ENCODE results near the gene LPAR1.
"Not testable (repeated sequence)": the region's sequence is repeated elsewhere in the genome, so short reads cannot be mapped to it uniquely, and the experiment has no call there.

Gene LPAR1

DNA sequence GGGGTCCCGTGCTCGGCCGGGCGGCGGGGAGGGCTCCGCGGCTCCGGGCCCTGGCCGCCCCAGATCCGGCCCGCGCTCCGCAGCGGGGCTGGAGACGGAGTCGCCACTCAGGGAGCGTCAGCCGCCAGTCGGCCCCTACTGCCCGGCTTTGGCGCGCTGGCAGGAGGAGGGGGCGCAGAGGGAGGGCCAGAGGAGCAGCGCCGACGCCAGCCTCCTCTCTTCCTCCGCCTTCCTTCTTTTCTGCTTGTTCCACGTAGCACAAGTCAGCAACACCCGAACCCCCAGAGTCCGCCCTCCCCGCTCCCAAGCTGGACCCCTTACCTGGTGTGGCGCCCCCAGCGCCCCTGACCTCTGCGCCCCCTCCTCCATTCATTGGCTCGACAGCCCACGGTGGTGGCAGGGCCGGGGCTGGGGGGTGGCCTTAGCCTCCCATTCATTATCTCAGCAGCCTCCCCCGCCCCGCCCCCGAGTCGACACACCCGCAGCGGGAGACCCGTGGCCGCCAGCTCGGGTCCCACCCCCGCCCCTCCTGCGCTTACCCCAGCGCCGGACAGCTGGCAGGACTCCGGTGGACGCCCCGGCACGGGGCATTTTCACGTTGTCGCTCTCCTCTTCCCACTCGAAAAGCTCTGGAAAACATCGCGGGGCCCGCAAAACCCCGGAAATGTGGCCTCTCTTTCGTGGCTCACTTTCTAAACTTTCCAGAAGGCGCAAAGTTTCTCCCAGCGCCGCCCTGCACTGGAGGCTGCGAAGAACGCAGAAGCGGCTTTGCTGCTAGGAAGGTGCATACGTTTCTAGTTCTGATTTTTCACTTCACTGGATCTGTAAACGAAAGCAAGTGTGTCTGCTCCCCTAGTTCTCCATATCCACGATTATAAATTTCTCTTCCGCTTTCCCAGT, at the start of gene LPAR1:
LPAR1 (minus strand) TSS at position 140 of the 900 bp plus-strand sequence. CDS start 66,353 bp downstream, outside the sequence.
- in situ Hi-C loops (cut with MboI; ENCODE audit: low sequenced_read_pairs) = no loop called here

GRCh38 chr9:111078391-111079038, 40.2 kb upstream of the LPAR1 start:
- in situ Hi-C loops (cut with MboI; ENCODE audit: low sequenced_read_pairs) = no loop called here

DNA sequence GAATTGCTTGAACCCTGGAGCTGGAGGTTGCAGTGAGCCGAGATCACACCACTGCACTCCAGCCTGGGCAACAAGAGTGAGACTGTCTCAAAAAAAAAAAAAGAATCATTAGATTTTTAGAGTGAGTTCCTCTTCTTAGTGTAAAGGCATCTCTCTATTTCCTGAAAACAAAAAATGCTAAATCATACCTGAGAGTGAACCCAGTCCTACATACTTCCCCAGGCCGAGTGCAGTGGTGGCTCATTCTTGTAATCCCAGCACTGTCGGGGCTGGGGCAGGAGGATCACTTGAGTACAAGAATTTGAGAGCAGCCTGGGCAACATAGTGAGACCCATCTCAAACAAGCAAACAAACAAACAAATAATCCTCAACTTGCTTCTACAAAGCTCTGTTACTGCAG, 38.2 kb upstream of the LPAR1 start:
- in situ Hi-C loops (cut with MboI; ENCODE audit: low sequenced_read_pairs) = no loop called here

DNA sequence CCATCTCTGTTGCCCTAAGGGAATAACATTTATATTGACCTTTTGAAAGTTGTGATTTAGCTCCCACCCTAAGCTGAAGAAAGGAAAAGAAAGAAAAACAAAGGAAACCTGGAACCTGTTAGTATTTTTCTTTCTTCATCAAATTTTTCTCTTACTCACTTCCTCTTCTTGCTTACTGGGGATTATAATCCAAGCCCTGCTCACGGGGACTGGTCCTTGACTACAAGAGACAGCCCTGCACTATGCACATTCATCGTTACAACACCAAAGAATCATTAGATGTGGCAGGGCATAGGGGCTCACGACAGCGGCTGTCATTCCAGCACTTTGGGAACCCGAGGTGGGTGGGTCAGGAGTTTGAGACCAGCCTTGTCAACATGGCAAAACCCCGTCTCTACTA, 37.8 kb upstream of the LPAR1 start:
- in situ Hi-C loops (cut with MboI; ENCODE audit: low sequenced_read_pairs) = no loop called here

DNA sequence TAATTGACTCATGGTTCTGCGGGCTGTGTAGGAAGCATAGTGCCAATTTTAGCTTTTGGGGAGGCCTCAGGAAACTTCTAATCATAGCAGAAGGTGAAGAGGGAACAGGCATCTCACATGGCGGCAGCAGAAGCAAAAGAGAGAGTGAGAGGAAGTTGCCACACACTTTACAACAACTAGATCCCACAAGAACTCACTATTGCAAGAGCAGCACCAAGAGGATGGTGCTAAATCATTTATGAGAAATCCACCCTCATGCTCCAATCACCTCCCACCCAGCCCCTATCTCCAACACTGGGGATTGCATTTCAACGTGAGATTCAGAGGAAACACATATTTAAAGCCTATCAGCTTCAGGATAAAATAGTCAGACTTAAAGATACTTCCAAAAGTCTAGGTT, 36.1 kb upstream of the LPAR1 start:
- in situ Hi-C loops (cut with MboI; ENCODE audit: low sequenced_read_pairs) = no loop called here

- in situ Hi-C loops (cut with MboI; ENCODE audit: low sequenced_read_pairs) = no loop called here
Observed at GRCh38 chr9:111069183-111069582, 30.9 kb upstream of the LPAR1 start.

DNA sequence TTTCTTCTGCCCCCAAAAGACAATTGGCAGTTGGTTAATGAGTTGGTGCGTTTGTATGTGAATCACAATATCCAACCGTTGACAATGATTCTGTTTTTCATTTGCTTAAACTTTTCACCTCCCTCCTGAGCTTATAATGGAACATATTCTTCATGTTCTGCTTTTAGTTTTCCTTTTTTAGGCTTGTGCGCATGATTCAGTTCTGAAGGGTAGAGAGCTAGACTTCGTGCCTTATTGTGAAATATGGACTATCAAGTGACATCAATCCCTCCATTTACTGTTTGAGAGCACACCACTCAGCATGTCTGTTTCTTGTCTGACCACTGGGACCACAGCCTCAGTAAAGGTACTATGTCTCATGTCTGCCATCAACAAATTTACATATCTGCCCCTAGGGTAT, 30.5 kb upstream of the LPAR1 start:
- in situ Hi-C loops (cut with MboI; ENCODE audit: low sequenced_read_pairs) = no loop called here

DNA sequence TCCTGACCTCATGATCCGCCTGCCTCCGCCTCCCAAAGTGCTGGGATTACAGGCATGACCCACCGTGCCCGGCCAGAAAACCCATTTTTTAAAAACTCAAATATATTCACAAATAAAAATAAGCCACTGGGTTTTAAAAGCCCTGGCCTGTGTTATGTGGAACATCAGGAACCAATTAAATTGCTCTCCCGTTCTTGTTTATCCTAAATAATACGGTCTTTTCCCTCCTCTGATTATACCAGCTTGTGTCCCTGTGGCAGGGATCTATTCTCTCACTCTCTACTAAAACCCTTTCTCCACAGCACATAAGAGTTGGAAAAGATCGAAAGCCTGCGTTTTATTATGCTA, 30.1 kb upstream of the LPAR1 start:
- in situ Hi-C loops (cut with MboI; ENCODE audit: low sequenced_read_pairs) = no loop called here

DNA sequence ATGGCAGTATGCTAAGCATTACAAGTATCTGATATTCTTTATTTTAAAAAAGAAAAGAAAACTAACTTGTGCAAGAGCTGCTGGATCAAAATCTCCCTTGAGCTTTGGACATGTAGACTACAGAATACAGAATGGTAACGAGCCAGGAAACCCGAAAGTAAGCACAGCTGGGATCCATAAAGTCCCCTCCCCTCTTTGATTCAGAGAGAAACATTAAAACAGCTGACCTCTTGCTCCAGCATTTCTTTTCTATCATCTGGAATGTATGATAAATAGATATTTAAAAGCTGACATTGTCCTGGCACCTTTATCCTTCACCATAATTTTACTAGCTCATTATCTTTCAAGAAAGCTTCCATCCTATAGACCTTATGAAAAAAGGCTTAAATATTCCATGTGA, 28.2 kb upstream of the LPAR1 start:
- in situ Hi-C loops (cut with MboI; ENCODE audit: low sequenced_read_pairs) = no loop called here

GRCh38 chr9:111065414-111065813, 27.1 kb upstream of the LPAR1 start:
- in situ Hi-C loops (cut with MboI; ENCODE audit: low sequenced_read_pairs) = no loop called here

GRCh38 chr9:111064160-111064837, 26.0 kb upstream of the LPAR1 start:
- in situ Hi-C loops (cut with MboI; ENCODE audit: low sequenced_read_pairs) = no loop called here

DNA sequence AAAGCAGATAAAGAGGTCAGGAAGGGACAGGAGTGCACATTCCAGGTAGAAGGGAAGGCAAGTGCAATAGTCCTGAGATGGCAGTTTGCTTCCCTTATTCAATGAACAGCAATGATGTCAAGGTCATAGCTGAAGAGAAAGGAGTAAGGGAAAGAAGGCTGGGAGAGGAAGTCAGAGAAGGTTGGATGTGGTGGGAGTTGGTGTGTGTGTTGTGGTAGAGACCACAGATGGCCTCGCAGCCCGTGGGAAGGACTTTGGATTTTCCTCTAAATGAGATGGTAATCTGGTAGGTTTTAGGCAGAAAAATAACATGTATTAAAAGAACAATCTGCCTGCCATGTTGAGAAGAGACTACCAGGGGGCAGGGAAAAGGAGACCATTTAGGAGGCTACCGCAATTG, 25.1 kb upstream of the LPAR1 start:
- in situ Hi-C loops (cut with MboI; ENCODE audit: low sequenced_read_pairs) = no loop called here

- in situ Hi-C loops (cut with MboI; ENCODE audit: low sequenced_read_pairs) = no loop called here
Observed at GRCh38 chr9:111058166-111058565, 19.9 kb upstream of the LPAR1 start.

DNA sequence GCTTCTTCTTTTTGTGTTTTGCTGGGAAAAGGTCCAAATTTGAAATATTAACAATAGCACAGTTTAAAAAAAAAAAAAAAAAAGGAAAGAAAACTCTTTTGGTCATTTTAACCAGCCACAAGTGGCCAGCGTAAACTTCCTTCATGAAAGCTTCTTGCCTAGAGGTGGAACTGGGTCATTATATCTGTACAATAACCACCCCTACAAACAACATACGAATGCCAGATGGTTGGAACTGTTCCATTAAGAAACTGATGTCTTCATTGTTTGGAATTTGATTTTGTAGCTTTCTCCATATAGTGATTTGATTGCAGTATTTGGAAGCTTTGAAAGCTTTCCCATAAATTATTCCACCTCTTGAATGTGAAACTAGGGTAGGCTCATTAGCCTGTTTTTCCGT, 18.3 kb upstream of the LPAR1 start:
- in situ Hi-C loops (cut with MboI; ENCODE audit: low sequenced_read_pairs) = no loop called here

GRCh38 chr9:111052791-111053190, 14.5 kb upstream of the LPAR1 start:
- in situ Hi-C loops (cut with MboI; ENCODE audit: low sequenced_read_pairs) = no loop called here

- in situ Hi-C loops (cut with MboI; ENCODE audit: low sequenced_read_pairs) = no loop called here
Observed at GRCh38 chr9:111051400-111051799, 13.1 kb upstream of the LPAR1 start.

- in situ Hi-C loops (cut with MboI; ENCODE audit: low sequenced_read_pairs) = no loop called here
Observed at GRCh38 chr9:111050819-111051218, 12.5 kb upstream of the LPAR1 start.

DNA sequence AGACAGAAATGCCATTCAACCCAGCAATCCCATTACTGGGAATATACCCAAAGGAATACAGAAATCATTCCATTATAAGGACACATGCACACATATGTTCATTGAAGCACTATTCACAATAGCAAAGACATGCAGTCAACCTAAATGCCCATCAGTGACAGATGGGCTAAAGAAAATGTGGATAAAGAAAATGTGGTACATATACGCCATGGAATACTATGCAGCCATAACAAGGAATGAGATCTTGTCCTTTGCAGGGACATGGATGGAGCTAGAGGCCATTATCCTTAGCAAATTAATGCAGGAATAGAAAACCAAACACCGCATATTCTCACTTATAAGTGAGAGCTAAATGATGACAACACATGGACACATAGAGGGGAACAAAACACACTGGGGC, 9.0 kb upstream of the LPAR1 start:
- in situ Hi-C loops (cut with MboI; ENCODE audit: low sequenced_read_pairs) = not testable (repeated sequence)

- in situ Hi-C loops (cut with MboI; ENCODE audit: low sequenced_read_pairs) = no loop called here
Observed at GRCh38 chr9:111041902-111042301, 3.6 kb upstream of the LPAR1 start.

- in situ Hi-C loops (cut with MboI; ENCODE audit: low sequenced_read_pairs) = no loop called here
Observed at GRCh38 chr9:111040494-111040893, 2.2 kb upstream of the LPAR1 start.

DNA sequence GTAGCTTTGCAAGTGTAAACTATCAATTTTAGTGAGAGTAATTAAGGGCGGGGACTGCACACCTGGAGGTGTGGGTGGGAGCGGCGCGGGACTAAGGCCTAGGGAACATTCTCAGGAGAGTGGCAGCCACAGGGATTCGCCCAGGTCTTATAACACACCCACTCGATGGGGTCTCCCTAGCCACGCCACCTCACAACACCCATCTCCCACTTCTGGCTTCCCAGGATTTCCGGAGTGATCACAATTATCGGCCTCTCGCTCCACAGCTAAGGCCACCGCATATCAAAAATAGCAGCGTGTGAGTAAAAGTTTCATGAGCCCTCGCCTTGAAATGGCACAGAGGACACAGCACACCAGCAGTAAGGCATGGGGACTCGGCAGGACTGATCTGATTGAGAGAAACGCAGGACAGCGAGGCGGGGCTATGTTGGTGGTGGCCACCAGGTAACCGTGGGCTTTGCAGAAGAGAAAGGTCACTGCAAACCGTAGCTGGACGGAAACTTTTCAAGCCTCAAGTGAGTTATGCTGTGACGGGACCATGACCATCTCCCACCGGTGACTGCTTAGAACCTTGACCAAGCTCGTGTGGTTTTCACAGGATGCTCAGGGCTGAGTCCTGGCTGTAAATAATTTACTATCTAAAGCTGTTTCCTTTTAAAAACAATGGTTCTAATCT, 1.1 kb upstream of the LPAR1 start:
- in situ Hi-C loops (cut with MboI; ENCODE audit: low sequenced_read_pairs) = no loop called here
